SJCRH30 (cell line): ENCODE measurements around the gene ZNF618. TPM values are rescaled to one million over a fixed set of nuclear protein-coding genes. Genes with fewer than 3 reads are reported as not detected.
"Not testable (repeated sequence)": the region's sequence is repeated elsewhere in the genome, so short reads cannot be mapped to it uniquely, and the experiment has no call there.

ENCODE experiments used
- DNase-seq, 2 experiments: peaks; one replicate each; pipeline ENCODE4 v3.0.0-alpha.2; 2015 to 2020
- H3K27ac ChIP-seq: fragments of 250-450 bp; sonication (Bioruptor Pico); 2 replicates; pipeline ENCODE4 v1.5.1; 2020; ENCODE audit warnings: mild to moderate bottlenecking, moderate library complexity
- H3K27me3 ChIP-seq: fragments of 250-450 bp; sonication (Bioruptor Pico); 2 replicates; pipeline ENCODE4 v1.5.1; 2020; ENCODE audit warnings: mild to moderate bottlenecking, moderate library complexity
- H3K36me3 ChIP-seq: fragments of 250-450 bp; sonication (Bioruptor Pico); 2 replicates; pipeline ENCODE4 v1.5.1; 2020; ENCODE audit warnings: mild to moderate bottlenecking, moderate library complexity
- H3K4me1 ChIP-seq: fragments of 250-450 bp; sonication (Bioruptor Pico); 2 replicates; pipeline ENCODE4 v1.5.1; 2020; ENCODE audit warnings: mild to moderate bottlenecking, moderate library complexity
- H3K4me3 ChIP-seq: fragments of 250-450 bp; sonication (Bioruptor Pico); 2 replicates; pipeline ENCODE4 v1.5.1; 2020; ENCODE audit warnings: mild to moderate bottlenecking, moderate library complexity
- H3K9me3 ChIP-seq: fragments of 250-450 bp; sonication (Bioruptor Pico); replicated peaks from 2 replicates; pipeline ENCODE4 v1.5.1; 2020; ENCODE audit warnings: mild to moderate bottlenecking, moderate library complexity
- total RNA-seq: library from RNA; depleted of rRNA; stranded (reverse); fragments of >200 nt; shearing (Covaris generic); gene quantifications from 2 replicates; pipeline ENCODE4 v1.2.3, GENCODE V29; 2014

ZNF618 gene
- total RNA-seq, 1 experiment from 2014 or later: 19.3 TPM

DNA sequence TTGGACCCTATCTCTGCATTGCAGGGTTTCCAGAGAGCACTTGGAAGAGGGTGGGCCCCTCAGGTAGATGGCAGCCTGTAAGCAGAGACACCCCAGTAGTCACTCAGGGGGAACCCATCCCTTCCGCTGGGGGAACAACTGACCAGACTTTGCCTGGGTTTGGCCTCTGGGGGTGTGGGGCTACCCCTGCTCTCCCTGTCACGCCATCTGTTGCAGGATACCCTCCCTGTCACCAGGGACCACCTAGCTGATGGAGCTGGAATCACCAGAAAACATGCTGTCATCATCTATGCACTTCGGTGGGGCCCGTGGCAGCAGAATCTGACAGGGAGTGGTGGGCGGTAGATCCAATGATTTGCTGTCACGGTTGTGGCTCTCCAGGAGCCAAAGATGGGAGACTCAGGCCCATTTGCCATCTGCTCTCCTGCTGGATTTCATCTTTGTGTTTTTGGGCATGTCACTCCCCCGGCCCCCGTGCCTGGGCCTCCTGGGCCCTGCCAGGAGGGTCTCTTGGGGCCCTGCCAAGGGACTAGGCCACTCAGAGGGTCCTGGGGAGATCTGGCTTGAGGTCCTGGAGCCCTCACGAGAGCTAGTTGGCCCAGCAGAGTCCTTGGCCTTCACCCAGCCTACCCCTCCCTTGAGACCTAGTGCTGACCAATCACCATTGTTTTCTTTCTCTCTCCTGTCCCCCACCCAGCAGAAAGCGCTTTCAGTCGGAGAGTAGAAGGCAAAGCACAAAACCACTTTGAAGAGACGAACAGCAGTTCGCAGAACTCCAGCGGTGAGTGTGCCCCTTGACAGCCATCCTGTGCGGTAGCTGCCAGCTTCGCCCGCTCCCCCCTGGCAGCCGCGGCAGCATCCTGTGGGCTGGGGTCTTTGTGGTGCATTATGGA, 156.1 kb downstream of the ZNF618 start:
- H3K36me3 ChIP-seq: peaks cover 25% of the 10 kb centered on the region

DNA sequence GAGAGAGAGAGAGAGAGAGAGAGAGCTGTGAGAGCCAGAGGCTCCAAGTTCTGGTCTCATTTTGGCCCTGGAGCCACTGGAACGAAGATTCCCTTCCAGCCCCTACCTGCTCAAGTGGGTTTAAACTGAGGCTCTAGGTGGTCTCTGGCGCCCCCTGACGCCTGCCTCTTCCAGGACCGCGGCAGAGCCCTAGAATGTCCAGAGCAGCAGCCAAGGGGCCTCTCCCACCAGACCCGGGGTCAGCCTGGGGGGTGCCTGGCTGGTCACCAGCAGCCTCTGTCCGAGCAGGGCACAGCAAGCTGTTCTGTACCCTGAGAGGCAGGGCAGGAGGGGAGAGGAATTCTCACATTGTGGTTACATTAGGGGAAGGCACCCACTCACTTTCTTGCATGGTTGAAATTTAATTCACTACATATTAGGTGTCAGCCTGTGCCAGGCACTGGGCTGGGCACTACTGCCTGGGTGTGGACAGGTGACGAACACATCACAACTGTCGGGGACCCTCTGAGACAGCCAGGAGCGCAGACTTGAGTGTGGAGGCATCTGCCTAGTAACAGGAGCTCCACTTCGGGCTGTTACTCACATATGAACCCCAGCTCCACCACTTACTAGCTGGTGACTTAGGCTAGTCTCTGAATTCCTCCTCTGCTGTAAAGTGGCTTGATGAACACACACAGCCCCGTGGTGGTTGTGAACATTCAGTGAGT, 157.4 kb downstream of the ZNF618 start:
- no peak overlapping the region for H3K4me3 ChIP-seq
- H3K27me3 ChIP-seq: no peaks in the 10 kb centered on the region
- H3K36me3 ChIP-seq: peaks cover 27% of the 10 kb centered on the region
- no peaks in the 10 kb centered on the region for H3K9me3 ChIP-seq
- DNase-seq: peak; percentile 45 to 60
- H3K27ac ChIP-seq: no peak overlapping the region
- no peaks in the 10 kb centered on the region for H3K4me1 ChIP-seq

More for the DNA sequence above, 156.1 kb downstream of the ZNF618 start:
- Histone ChIP-seq H3K27ac (no peak overlapping the region), H3K27me3 (no peaks in the 10 kb centered on the region), H3K4me1 (no peaks in the 10 kb centered on the region), H3K4me3 (no peak overlapping the region), H3K9me3 (no peaks in the 10 kb centered on the region)
- DNase-seq: no peak

DNA sequence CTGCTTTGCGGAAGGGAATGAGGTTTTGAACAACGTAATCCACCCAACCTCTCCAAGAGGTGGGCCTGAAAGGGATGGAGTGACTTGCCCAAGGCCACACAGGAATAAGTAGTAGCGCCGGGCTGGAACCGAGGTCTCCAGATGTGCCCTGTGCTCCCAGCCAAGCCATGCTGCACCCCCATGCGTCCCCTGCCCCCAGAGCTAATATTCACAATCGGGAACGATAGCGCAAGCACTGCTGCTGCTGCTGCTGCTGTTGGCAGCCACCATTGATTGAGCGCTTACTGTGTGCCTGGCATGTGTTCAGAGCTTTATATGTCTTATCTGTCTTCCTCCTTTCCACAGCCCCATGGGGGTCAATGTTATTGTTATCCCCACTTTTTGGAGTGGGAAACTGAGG, 158.1 kb downstream of the ZNF618 start:
- Histone ChIP-seq H3K4me3 (no peak overlapping the region), H3K4me1 (no peaks in the 10 kb centered on the region), H3K27ac (no peak overlapping the region), H3K9me3 (no peaks in the 10 kb centered on the region), H3K36me3 (peaks cover 23% of the 10 kb centered on the region), H3K27me3 (no peaks in the 10 kb centered on the region)
- no peak for DNase-seq

DNA sequence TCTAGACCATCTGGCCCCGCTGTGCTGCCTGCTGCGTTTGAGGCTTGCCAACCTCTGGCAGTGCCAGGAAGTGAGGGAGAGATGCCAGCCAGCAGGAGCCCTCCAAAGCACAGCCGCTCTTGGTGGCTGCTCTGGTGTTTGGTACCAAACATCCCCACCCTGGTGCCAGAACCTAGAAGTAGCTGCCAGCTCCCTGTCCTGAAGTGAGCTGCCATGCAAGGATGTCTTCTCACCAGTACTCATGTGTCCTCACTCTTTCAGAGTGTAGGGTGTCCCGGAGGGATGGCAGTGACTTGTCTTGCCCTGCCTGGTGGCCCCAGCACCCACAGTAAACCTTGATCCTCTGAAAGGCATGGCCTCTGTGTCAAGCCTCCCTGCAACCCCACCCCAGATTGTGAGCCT, 158.6 kb downstream of the ZNF618 start:
- DNase-seq: no peak

DNA sequence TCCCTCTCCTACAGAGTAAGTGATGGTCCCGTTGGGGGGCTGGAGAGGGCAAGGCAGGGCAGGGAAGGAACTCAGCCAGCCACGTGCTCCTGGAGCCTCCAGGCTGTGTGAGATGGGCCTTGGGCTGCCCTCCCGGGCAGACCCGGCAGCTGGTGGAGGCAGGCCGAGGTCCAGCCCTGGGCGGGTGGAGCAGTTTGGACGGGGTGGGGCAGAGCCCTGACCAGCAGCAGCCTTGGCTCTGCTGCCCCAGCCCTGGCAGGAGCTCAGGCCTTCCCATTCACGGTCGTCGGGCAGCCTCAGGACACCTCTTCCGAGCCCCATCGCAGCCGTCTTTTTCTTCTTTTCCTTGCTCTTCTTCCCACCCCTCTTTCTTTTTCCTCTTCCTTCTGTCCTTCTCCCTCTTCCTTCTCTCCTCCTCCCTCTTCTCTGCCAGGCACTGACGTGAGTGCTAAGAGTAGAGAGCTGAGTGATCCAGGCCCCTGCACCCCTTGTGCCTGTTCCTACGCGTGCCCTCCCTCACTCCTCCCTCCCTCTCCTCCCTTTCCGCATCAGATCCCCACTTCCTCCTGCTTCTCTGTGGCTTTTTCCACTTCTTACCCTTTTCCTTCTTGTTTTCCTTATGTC, 159.2 kb downstream of the ZNF618 start:
- Histone ChIP-seq H3K27me3 (no peaks in the 10 kb centered on the region), H3K4me3 (no peak overlapping the region), H3K36me3 (peaks cover 29% of the 10 kb centered on the region), H3K9me3 (no peaks in the 10 kb centered on the region), H3K4me1 (no peaks in the 10 kb centered on the region), H3K27ac (no peak overlapping the region)
- no peak for DNase-seq

More for the DNA sequence above, 158.6 kb downstream of the ZNF618 start:
- Histone ChIP-seq H3K36me3 (peaks cover 24% of the 10 kb centered on the region), H3K4me1 (no peaks in the 10 kb centered on the region), H3K27me3 (no peaks in the 10 kb centered on the region), H3K9me3 (no peaks in the 10 kb centered on the region), H3K27ac (no peak overlapping the region), H3K4me3 (no peak overlapping the region)

DNA sequence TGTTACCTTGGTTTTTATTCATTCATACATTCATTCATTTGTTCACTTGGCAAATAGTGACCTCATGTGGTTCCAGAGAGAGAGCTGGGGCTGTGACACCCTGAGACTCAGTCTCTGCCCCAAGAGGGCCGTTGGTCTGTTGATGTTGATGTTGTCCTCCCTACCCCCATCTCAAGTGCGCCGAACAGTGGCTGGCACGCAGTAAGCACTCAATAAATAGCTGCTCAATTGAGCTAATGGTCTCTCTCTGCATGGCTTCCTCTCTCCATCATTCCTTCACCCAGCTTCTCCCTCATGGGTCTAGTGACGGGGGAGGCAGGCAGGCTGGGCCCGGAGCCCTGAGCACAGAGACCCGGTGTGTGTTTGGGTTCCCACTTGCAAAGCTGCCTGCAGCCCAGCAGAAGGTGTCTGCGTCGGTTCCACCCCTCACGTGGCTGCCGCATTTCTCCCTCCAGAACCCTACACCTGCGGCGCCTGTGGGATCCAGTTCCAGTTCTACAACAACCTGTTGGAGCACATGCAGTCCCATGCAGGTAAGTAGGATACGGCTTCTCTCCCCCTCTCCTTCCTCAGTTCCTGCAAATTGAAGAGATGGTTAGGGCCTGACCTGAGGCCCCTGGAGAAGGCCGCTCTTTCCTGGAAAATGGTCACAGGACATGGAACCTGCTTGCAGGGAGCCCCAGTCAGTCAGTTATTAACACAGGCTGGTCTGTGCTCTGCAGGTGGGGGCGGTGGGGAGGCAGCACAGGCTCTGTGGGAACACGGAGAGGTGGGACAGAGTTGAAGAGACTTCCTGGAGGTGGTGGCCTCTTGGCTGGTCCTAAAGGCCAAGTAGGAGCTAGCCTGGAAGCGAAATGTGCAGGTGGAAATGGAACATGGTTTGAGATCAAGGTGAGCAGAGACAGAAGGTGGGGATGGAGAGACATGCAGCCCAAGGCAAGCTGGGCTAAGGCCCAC, 160.0 kb downstream of the ZNF618 start:
- no peak overlapping the region for H3K27ac ChIP-seq
- peaks cover 23% of the 10 kb centered on the region for H3K36me3 ChIP-seq
- H3K27me3 ChIP-seq: no peaks in the 10 kb centered on the region
- no peak overlapping the region for H3K4me3 ChIP-seq
- no peaks in the 10 kb centered on the region for H3K4me1 ChIP-seq
- no peaks in the 10 kb centered on the region for H3K9me3 ChIP-seq
- DNase-seq: no peak

DNA sequence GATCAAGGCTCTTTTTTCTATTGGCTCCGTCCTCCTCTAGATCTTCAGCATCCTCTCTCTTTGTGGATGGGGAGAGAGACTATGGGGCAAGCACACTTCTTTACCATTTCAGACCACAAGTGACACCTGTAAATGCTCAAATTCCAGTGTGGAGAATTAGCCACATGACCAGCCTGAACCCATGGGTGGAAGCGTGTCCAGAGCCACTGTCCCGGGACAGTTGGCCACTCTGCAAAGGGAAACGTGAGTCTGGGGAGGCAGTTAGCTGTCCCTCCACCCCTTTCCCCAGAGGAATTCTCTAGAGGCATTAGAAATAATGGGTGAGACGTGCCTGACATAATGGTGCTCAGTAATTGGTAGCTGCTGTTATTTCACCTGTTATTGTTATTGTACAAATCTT, 161.1 kb downstream of the ZNF618 start:
- Histone ChIP-seq H3K4me3 (no peak overlapping the region), H3K27me3 (no peaks in the 10 kb centered on the region), H3K36me3 (peaks cover 28% of the 10 kb centered on the region), H3K4me1 (no peaks in the 10 kb centered on the region), H3K9me3 (no peaks in the 10 kb centered on the region), H3K27ac (no peak overlapping the region)
- DNase-seq: no peak

DNA sequence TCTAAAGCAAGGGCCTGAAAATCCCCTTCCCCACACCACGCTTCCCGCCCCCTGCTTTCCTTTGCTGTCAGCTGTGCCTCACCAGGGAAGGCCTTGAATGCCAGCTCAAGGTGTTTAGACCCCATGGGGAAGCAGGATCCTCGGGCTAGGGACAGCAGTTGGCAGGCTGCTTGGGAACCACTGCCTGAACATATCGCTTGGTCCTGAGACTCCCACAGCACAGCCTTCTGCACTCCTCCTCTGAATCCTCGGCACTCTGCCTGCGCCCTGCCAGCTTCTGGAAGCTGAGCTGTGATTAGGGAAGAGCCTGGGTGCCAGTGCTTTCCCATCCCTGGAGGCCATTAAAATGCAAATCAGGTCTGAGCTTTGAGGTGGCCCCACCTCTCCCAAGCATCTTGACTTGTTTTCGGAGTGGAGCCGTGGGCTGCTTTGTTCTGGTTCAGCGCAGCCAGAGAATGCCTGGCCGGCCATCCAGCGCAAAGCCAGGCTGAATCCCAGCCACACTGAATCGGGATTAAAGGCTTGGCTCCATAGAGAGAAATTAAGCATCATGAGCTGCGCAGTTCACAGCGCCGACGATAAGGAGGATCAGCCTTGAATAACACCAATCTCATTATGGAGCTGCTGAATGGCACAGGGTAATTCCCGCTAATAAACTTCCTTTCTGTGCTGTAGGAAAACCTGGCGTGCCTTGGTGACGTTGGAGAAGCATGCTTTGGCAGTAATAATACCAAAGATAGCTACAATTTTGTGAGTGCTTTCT, 162.0 kb downstream of the ZNF618 start:
- Histone ChIP-seq H3K9me3 (no peaks in the 10 kb centered on the region), H3K4me3 (no peak overlapping the region), H3K27ac (no peak overlapping the region), H3K4me1 (no peaks in the 10 kb centered on the region), H3K27me3 (no peaks in the 10 kb centered on the region), H3K36me3 (peaks cover 28% of the 10 kb centered on the region)
- peak in 1 of 2 experiments; percentile 1 for DNase-seq

DNA sequence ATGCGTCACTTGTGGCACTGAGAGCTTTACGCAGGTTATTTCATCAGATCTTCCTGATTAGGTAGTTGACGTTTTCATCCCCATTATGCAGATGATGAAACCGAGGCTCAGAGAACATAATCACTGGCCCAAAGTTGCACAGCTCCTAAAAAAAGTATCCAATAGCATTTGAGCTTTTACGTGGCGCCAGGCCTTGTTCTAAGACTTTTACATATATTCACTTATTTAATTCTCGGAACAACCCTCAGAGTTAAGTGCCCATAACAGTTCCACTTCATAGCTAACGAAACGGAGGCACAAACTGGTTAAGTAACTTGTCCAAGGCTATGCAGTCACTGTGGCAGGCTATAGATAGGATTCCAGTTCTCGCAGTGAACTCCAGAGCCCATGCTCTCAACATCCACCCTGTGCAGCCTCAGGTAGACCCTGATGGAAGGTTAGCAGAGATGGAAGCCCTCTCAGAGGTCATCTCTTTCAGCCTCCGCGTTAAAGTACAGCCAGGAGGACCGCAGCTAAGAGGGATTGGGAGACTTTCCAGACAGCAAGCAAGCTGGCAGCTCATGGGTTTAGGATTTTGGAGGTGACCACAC, 162.7 kb downstream of the ZNF618 start:
- H3K4me3 ChIP-seq: no peak overlapping the region
- DNase-seq: peak in 1 of 2 experiments; percentile 1
- no peaks in the 10 kb centered on the region for H3K4me1 ChIP-seq
- no peaks in the 10 kb centered on the region for H3K27me3 ChIP-seq
- H3K9me3 ChIP-seq: no peaks in the 10 kb centered on the region
- no peak overlapping the region for H3K27ac ChIP-seq
- H3K36me3 ChIP-seq: peaks cover 28% of the 10 kb centered on the region

DNA sequence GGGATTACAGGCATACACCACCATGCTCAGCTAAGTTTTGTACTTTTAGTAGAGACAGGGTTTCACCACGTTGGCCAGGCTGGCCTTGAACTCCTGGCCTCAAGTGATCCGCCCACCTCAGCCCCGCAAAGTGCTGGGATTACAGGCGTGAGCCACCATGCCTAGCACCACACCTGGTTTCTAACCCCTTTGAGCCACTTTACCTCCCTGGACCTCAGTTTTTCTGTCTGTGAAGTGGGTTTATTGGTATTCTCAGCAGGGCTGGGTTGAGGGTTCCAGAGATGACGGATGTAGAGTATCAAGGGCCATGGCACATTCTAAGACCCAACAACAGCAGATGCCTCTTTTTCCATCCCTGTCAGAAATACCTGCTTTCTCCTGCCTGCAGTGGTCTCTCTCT, 163.4 kb downstream of the ZNF618 start:
- H3K27ac ChIP-seq: no peak overlapping the region
- H3K27me3 ChIP-seq: no peaks in the 10 kb centered on the region
- no peaks in the 10 kb centered on the region for H3K4me1 ChIP-seq
- H3K9me3 ChIP-seq: no peaks in the 10 kb centered on the region
- no peak for DNase-seq
- H3K4me3 ChIP-seq: no peak overlapping the region
- peaks cover 28% of the 10 kb centered on the region for H3K36me3 ChIP-seq

DNA sequence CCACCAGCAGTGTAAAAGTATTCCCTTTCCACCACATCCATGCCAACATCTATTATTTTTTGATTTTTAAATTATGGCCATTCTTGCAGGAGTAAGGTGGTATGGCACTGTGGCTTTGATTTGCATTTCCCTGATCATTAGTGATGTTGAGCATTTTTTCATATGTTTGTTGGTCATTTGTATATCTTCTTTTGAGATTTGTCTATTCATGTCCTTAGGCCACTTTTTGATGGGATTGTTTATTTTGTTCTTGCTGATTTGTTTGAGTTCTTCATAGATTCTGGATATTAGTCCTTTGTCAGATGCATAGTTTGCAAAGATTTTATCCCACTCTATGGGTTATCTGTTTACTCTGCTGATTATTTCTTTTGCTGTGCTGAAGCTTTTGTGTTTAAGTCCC, 167.6 kb downstream of the ZNF618 start:
- not testable (repeated sequence) for DNase-seq, H3K4me3 ChIP-seq, H3K27me3 ChIP-seq, H3K4me1 ChIP-seq, H3K9me3 ChIP-seq, H3K27ac ChIP-seq
- H3K36me3 ChIP-seq: peaks cover 26% of the 10 kb centered on the region

DNA sequence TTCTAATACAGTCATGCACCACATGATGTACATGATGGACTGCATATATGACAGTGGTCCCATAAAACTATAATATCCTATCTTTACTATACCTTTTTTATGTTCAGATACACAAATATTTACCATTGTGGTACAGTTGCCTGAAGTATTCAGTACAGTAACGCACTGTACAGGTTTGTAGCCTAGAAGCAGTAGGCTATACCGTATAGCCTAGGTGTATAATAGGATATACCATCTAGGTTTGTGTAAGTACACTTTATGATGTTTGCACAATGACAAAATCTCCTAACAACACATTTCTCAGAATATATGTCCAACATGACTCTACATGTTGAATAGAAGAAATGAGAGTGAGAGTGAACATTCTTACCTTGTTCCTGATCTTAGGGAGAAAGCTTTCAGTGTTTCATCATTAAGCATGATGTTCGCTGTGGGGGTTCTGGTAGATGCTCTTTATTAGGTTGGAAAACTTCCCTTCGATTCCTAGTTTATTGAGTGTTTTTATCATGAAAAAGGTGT, 170.2 kb downstream of the ZNF618 start:
- no peaks in the 10 kb centered on the region for H3K27me3 ChIP-seq
- H3K4me3 ChIP-seq: no peak overlapping the region
- no peak for DNase-seq
- H3K9me3 ChIP-seq: no peaks in the 10 kb centered on the region
- H3K27ac ChIP-seq: no peak overlapping the region
- no peaks in the 10 kb centered on the region for H3K4me1 ChIP-seq
- peaks cover 28% of the 10 kb centered on the region for H3K36me3 ChIP-seq

DNA sequence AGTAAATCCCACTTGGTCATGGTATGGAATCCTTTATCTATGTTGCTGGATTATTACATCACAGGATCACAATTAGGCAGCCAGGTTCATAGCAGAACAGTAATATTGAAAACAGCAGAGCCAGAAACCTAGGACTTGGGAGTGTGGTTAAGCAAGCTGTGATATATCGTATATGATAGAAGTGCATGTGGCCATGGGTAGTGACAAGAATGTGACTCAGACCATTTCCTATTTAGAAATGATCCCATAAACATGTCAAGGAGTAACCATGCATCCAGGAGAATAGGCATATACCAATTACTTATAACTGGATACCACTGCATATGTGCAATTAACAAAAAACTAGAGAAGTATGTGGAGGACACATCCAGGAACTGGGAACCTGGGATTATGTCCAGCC, 170.8 kb downstream of the ZNF618 start:
- no peaks in the 10 kb centered on the region for H3K9me3 ChIP-seq
- DNase-seq: no peak
- H3K27ac ChIP-seq: no peak overlapping the region
- H3K27me3 ChIP-seq: no peaks in the 10 kb centered on the region
- H3K36me3 ChIP-seq: peaks cover 28% of the 10 kb centered on the region
- no peaks in the 10 kb centered on the region for H3K4me1 ChIP-seq
- H3K4me3 ChIP-seq: no peak overlapping the region
